ENCODE results near the gene PANK1.
A peak's percentile ranks its signal among the peaks of the same experiment; 100 is the strongest.

Gene PANK1

GRCh38 chr10:89574368-89574767, 70.7 kb downstream of the PANK1 start:
- no peak for TF ChIP-seq CTCF (IDR thresholded peaks at IDR 0.05; ENCODE audit: low read depth, low read length, missing control alignments)
- H3K4me3 ChIP-seq (replicated peaks; ENCODE audit: low read depth, low read length): no peak overlapping the region
- no peak for DNase-seq (ENCODE audit: extremely low read depth, low read depth)

GRCh38 chr10:89567576-89568245, 77.3 kb downstream of the PANK1 start:
- H3K4me3 ChIP-seq (replicated peaks; ENCODE audit: low read depth, low read length): no peak overlapping the region
- TF ChIP-seq CTCF (IDR thresholded peaks at IDR 0.05; ENCODE audit: low read depth, low read length, missing control alignments): no peak

GRCh38 chr10:89566992-89567391, 78.0 kb downstream of the PANK1 start:
- TF ChIP-seq CTCF (IDR thresholded peaks at IDR 0.05; ENCODE audit: low read depth, low read length, missing control alignments): no peak
- DNase-seq (ENCODE audit: extremely low read depth, low read depth): no peak
- no peak overlapping the region for H3K4me3 ChIP-seq (replicated peaks; ENCODE audit: low read depth, low read length)

More at GRCh38 chr10:89567576-89568245, 77.3 kb downstream of the PANK1 start:
- DNase-seq (ENCODE audit: extremely low read depth, low read depth): no peak

- no peak overlapping the region for H3K4me3 ChIP-seq (replicated peaks; ENCODE audit: low read depth, low read length)
- no peak for TF ChIP-seq CTCF (IDR thresholded peaks at IDR 0.05; ENCODE audit: low read depth, low read length, missing control alignments)
- no peak for DNase-seq (ENCODE audit: extremely low read depth, low read depth)
These were observed 78.7 kb downstream of the PANK1 start for GRCh38 chr10:89566095-89566950.

GRCh38 chr10:89565180-89565579, 79.9 kb downstream of the PANK1 start:
- no peak overlapping the region for H3K4me3 ChIP-seq (replicated peaks; ENCODE audit: low read depth, low read length)
- TF ChIP-seq CTCF (IDR thresholded peaks at IDR 0.05; ENCODE audit: low read depth, low read length, missing control alignments): no peak
- DNase-seq (ENCODE audit: extremely low read depth, low read depth): no peak

- peak; percentile 47 for TF ChIP-seq CTCF (IDR thresholded peaks at IDR 0.05; ENCODE audit: low read depth, low read length, missing control alignments)
- no peak overlapping the region for H3K4me3 ChIP-seq (replicated peaks; ENCODE audit: low read depth, low read length)
- peak; percentile 25 for DNase-seq (ENCODE audit: extremely low read depth, low read depth)
These were observed 81.1 kb downstream of the PANK1 start for GRCh38 chr10:89563861-89564478.
